Lung microvascular endothelial cell (primary cell): ENCODE data around the gene BTBD18. TPM values are rescaled to one million over a fixed set of nuclear protein-coding genes. Genes with fewer than 3 reads are reported as not detected.
A peak's percentile ranks its signal among the peaks of the same experiment; 100 is the strongest.

Experiments
- DNase-seq, 2 donors: peaks; one replicate each; pipeline versions ENCODE4 v3.0.0 to v3.0.0-alpha.2; 2010; ENCODE audit warnings: low read depth in 2 of 2
- total RNA-seq: library from RNA; depleted of rRNA; stranded (reverse); fragments of >200 nt; gene quantifications from 2 replicates; pipeline ENCODE4 v1.2.1, GENCODE V29; 2014

Gene BTBD18
- total RNA-seq, 1 donor from 2014 or later = not detected

DNA sequence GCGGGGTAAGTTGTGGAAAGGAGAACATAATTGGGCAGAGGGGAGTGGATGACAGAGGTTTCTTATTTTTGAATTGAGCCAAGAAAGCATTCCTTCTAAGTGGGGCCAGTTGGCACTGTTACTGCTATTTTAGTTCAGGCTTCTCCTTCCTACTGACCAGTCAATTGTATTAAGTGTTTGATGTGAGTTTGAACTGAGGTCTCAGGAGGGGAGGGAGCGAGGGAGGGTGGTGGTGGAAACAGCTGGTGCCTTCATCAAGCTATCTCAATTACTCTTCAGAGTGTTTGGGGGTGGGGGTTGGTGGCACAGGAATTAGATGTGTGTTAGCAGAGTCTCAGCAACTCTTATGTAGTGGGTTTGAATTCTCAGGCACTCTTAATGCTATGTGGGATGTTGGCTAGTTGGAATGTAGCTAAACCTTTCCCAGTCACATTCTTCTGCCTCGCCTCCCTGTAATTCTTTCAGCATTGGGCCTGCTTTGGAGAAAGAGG lies 24.5 kb upstream of the BTBD18 start:
- DNase-seq = peak in 1 of 2 donors; percentile 83

DNA sequence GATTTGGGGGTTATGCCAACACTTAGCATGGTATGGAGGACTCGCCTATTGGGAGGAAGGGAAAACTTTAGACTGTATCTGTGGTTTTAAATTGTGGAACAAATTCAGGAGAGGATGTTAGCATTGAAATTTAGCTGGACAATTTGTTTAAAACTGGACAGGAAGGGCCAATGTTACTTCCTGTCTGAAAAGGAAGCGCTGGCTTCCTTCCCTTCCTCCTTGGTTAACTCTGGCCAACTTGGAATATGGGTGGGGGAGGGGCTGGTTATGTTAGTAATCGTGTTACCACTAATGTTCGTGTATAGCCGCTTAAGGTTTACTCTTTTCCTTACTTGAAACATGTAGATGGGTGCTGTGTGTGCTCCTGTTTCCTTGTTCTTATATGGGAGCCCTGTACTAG lies 23.9 kb upstream of the BTBD18 start:
- peak; percentile 65 to 84 for DNase-seq

DNA sequence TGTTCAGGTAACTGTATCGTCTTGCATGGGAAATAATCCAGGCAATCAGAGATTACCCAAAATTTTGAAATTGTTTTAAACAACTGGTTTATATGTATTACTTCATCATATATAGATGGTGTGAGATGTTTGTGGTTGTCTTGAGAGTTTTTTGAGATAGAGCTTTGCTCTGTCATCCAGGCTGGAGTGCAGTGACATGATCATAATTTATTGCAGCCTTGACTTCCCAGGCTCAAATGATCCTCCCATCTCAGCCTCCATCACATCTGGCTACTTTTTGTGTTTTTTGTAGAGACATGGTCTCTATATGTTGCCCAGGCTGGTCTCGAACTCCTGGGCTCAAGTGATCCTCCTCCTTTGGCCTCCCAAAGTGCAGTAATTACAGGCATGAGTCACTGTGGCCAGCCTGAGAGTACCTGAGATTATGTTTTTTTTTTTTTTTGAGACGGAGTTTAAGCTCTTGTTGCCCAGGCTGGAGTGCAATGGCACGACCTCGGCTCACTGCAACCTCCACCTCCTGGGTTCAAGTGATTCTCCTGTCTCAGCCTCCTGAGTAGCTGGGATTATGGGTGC lies 21.5 kb upstream of the BTBD18 start:
- DNase-seq = no peak

DNA sequence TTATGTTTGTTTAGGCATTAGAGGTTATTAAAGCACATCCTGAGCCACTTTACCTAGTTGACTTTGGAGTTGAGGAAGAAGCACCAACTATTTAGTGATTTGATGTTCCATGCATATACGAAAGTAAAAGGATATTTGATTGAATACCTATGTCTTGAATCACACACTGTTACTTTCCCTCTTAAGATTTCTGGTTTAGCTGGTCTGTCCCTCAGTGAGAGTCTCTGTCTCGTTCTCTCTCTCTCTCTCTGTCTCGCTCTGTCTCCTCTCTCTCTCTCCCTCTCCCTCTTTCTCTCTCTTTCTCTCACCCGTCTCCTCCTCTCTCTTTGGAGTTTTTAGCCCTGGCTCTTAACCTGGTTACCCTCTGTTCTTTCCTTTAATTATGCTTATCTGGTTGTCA lies 20.9 kb upstream of the BTBD18 start:
- no peak for DNase-seq

DNA sequence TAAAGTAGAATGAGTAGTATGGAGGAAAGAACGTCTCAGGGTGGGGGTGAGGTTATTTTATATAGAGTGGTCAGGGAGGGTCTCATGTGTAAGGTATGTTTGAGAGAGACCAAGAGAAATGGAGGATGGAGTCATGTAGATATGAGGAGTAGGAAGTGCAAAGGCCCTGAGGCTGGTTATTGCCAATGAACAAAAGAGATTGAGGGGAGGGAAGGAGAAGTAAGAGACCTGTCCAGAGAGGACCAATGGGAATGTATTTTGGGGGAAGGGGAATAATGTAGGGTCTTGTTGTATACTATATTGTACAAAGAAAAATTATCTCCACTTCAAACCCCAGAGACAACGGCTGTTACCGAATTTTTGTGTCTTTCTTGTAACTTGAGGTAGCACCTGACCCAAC lies 19.7 kb upstream of the BTBD18 start:
- DNase-seq = no peak

DNA sequence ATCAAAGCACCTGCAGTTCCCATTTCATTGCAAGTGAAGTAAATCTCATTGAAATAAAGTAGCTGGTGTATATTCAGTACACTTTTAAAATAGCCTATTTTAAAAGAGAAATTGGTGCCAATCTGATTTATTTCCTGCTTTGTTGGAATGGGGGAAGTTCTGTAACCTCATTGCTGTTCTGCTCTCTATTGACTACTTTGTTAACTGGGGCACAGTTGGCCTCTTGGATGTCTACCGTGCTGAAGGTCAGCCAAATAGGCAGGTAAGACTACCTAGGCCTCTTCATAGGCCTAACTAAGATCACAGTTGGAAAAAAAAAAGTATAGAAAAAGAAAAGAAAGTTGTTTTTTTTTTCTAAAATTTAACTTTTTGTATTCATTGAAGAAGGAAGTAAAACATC lies 19.2 kb upstream of the BTBD18 start:
- DNase-seq = peak in 1 of 2 donors; percentile 28

DNA sequence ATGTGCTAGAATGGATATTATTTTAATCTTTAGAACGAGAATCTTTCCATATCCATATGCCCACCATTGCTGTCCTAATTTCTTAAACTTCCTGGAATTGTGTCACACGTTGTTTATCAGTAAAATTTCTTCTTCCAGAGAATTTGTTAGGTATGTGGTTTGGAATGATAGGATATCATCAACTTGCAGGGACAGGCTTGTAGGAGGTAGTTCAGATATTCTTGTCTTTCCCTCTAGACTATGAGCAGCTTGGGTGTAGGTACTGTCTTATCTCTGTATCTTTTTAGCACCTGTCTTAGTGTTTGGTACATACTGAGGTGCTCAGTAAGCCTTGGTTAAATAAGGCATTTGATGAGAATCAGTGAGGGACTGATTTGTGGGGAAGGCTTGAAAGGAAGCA lies 13.4 kb upstream of the BTBD18 start:
- no peak for DNase-seq

DNA sequence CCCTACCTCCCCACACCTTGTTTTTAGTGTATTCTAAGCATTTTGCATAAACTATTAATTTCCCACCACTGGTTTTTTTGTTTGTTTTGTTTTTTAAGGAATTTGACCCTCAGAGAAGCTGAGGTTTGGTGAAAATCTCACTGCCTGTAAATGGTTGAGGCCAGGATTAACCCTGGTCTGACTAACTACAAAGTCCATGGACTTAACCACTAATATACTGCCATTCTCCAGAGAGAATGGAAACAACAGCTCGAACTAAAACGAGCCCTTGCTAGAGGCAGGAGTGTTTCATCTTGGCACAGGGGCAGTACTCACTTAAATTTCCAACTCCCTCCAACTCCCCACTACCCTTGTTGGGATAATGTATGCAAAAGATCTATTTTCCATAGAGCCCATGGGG lies 12.9 kb upstream of the BTBD18 start:
- no peak for DNase-seq

DNA sequence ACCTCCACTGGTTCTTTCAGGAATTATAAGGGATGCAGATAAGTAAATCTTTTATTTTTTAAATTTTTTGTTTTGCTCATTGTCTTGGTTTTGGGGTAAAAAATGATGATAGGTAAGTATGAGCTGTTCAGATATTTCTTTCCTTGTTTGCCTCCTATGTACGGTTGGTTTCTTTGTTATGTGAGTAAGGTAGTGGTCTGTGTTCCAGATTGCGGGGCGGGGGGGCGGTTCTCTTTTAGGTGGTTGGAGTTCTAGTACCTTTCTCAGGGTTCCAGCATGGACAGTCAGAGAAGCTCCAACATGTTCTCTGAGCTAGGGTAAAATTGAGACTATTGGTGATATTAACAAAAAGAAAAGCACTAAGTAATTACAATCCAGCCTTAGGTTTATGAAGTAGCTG lies 12.4 kb upstream of the BTBD18 start:
- DNase-seq = no peak

DNA sequence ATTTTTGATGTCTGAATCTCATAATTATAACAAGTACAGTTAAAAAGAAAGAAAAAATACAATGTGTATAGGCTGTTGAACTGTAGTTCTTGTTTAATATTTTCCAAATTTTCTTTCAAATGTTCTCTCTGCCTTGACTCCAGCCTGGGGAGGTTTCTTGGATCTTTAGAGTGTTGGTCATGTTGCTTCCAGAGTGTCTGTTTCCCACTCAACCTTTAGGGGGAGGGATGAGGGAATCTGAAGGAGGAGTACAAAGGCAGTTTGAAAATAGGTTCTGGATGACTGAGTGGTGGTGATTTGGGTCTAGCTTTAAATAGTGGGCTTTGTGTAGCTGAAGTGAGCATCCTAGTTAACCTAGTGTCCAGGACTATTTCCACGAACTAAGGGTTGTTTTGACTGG lies 11.9 kb upstream of the BTBD18 start:
- peak in 1 of 2 donors; percentile 69 for DNase-seq

DNA sequence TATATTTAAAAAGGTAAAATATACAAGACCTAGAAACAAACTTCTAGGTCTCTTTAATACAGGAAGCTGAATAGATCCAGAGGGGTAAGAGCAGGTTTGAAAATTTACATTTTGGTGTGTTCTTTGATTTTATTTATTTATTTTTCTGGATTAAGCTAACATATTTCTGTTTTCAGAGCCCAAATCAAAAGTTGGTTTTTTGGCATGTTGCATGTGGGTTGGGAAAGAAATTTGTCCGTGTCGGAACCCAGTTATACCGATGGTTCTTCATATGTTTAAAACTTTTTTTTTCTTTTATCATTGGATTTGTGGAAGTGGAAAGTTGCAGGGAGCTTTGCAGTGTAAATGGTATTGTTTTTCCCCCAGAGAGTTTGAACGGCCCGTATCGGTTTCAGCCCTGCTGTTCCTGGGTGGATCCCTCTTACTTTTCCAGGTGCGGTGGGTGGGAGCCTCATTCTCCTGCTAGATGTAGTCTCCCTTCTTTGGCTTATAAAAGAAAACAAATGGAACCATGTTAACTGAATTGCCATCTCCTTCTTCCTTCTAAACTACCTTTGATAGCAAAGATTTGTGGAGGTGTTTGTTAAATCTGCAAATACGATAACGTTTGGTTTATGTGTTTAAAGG lies 10.7 kb upstream of the BTBD18 start:
- DNase-seq = peak in 1 of 2 donors; percentile 38

DNA sequence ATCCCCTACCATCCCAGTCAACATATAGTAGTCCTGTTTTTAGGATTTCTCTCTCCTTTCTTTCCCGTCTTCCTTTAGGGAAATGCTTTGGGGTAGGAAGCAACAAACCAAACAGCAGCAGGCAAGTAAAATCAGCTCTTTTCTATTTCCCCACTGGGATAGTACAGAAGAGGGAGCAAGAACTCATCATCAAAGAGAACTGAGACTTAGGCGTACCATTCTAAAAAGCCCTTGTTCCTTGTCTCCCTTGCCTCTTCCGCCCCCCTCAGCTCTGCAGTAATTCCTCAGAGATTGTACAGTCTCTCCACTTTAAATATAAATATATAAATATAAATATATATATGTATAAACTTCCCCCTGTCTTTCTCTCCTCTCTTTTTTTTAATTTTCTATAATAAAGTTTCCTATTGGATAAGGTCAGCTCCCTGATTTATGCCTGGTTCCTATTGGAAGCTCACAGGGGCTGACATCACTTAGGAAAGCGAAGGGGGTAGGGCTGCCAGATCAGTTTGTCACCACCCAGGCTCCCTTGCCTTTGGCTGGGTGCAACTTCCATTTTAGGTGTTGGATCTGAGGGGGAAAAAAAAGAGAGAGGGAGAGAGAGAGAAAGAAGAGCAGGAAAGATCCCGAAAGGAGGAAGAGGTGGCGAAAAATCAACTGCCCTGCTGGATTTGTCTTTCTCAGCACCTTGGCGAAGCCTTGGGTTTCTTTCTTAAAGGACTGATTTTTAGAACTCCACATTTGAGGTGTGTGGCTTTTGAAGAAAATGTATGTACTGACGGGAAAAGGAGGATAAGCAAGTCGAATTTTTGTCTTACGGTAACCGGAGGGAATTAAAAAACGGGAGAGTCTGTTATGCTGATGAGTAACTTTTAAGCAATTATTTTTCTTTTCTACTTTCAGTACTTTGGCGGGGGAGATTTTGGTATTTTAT lies 9.9 kb upstream of the BTBD18 start, which contains the start of gene CTNND1:
Gene CTNND1, plus strand, starts transcription at position 502 of the 934 bp plus-strand sequence. CDS start 29,677 bp downstream, outside the sequence.
- DNase-seq = peak; percentile 98

DNA sequence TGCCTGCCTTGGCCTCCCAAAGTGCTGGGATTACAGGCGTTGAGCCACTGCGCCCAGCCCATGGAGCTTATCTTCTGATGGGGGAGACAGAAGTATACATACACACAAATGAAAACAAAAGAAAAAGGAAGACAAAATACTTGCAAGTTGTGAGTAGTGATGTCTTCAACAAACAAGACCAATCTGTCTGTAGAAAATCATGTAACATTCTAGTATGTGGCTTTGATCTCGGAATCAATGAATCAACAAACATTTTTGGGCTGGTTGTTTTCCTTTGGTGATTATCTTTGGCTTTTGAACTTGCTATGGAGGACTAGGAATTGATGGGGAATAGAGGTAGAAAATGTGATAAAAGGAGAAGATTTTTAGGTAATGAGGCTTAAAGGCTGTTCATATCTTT lies 6.6 kb upstream of the BTBD18 start:
- no peak for DNase-seq

DNA sequence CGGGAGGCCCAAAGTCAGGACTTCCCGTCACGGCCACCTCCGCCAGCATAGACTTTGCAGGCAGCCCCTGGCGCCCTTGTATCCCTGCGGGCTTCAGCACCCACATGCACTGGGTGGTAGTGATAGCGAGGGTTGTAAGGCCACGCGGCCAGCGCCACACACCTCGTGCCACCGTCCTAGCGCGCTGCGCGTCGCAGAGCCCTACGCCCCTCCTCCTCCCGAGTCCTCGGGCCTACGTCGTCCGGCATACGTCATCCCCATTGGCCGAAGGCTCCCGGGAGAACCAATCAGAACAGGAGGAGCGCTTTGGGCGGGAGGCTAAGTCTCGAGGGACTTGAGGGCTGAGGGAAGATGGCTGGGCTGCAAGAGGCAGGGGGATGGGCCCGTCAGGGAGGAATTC lies 1.3 kb upstream of the BTBD18 start:
- DNase-seq = no peak

DNA sequence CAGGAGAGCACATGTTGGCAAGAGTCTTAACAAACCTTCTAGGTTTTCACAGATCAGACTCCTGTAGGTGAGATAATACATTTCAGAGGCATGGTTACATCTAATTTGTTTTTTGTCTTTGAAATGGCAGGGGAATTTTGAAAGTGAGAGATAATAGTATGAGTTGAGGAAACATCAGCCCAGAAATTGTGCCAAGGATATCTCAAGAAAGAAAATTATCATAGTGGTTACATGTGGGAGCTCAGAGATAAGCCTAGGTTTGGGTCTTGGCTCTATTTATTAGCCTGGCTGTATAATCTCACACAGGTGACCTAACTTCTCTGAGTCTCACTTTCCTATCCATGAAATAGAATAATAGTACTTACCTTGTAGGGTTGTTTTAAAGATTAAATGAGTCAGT lies 443 bp downstream of the BTBD18 start:
- DNase-seq = no peak

DNA sequence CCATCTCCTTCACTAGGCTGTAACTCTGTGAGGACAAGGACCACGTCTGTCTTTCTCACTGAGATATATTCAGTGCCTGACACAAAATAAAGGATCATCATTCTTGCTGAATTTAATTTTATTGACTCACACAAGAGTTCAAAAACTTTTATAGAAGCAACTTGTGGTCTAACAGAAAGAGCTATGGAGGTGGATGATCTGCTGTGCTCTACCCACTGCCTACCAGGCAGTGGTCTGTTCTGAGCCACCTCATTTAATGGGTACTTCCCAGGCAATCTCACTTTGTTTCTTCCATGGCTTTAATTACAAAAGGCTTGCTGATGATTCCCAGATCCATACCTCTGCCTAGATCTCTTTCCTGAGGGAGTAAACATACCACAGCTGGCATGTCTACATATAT lies 4.7 kb downstream of the BTBD18 start:
- DNase-seq = no peak

DNA sequence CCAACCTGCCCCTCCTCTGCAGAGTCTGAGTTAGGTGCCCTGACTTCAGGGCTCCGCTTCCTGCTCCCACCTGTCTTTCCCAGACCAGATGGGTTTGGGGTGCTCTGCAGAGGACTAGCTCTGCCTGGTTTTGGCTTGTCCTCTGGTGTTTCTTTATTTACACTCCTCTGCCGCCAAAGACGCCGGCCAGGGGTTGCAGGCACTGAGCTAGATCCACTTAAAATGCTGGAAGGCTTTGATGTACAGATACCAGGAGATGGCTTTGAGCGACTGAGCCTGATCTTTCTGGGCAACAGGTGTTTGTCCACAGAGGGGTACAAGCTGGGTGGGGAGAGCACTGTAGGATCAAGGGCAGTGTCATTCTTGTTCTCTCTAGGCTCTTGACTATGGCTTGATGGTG lies 6.4 kb downstream of the BTBD18 start:
- DNase-seq = no peak

DNA sequence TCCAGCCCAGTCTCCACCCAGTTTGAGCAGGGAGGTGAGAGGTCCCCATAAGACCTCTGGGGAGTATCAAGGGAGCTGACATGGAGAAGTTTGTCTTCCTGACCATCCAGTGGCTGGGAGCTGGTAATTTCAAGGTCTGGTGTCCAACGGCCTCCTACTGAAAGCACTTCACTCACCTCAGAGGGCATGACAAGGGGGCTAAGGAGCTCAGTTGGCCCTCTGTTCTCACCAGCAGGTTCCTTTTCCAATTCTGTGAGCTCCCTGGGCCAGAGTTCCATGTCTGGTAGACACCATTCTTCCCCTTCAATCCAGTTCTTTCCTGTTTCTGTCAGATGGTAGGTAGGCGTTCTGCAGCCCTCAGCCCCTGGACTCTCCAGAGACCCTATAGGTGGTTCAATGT lies 7.3 kb downstream of the BTBD18 start:
- DNase-seq = no peak

DNA sequence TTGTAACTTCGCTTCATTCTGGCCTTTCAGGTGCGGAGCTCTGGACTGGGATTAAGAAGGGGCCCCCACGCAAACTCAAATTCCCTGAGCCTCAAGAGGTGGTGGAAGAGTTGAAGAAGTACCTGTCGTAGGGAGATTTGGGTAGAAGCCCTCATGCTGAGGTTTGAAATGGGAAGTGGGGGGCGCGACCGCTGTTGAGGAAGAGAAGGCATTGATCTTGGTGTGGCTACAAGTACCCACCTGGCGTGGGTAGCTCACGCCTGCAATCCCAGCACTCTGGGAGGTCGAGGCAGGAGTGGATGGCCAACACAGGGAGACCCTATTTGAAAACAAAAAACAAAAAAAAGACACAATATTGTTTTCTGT lies 9.5 kb downstream of the BTBD18 start:
- no peak for DNase-seq

DNA sequence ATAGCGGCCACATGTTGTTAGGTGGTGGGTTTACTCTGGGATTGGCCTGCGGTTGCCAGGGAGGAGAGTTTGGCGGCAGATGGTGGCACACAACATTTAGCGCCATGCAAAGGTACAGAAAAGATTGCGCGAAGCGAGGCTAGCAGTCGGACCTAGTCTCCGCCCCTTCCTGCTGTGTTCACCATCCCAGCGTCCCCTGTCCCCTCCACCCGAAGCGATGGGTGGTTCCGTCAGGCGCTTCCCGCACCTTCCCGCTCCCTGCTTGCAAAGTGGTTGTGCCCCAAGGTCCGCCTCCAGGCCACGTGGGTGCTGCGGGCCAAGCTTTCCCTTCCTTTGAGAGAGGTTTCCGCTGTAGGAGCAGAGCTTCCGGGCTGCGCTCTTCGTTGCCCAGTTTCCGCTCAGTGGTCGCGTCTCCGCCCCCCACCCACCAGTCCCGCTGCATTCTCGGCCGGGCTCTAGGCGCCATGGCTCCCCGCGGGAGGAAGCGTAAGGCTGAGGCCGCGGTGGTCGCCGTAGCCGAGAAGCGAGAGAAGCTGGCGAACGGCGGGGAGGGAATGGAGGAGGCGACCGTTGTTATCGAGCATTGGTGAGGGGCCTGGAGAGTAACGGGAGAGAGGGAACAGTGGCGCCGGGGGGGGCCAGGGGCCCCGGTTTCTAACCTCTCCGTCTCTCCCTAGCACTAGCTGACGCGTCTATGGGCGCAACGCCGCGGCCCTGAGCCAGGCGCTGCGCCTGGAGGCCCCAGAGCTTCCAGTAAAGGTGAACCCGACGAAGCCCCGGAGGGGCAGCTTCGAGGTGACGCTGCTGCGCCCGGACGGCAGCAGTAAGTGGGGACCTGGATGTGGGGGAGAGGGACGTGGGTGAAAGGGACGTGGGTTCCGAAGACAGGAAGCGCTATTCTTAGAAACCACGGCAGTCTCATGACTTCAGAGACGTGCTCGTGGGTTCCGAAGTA lies 10.2 kb downstream of the BTBD18 start, which contains the start of gene SELENOH:
Gene SELENOH, plus strand, starts transcription at position 360 of the 955 bp plus-strand sequence. Its CDS starts 105 bp downstream, at position 465.
- peak; percentile 97 for DNase-seq
